Thoracic aorta (tissue), 2 donors: ENCODE results near the gene TRIP13. TPM values are rescaled to one million over a fixed set of nuclear protein-coding genes. Genes with fewer than 3 reads are reported as not detected.

Source experiments
- ATAC-seq: fragments of 150-250 bp; one replicate; pipeline ENCODE4 v1.8.0; 2017; ENCODE audit warnings: low read depth; ENCODE audit not compliant: insufficient number of reproducible peaks, low FRiP score
- DNase-seq: peaks from one replicate; pipeline ENCODE4 v3.0.0-alpha.2; 2020; ENCODE audit warnings: low spot score
- H3K27ac ChIP-seq, 2 donors: fragments of 200-600 bp; sonication (generic); 1 replicate in 1 of 2; 2 replicates in 1 of 2; pipeline ENCODE4 v1.5.1; 2016; ENCODE audit warnings: mild to moderate bottlenecking in 2 of 2, moderate library complexity in 2 of 2
- H3K27me3 ChIP-seq: fragments of 200-600 bp; sonication (generic); replicated peaks from 2 replicates; pipeline ENCODE4 v1.6.0; 2016; ENCODE audit warnings: mild to moderate bottlenecking; ENCODE audit not compliant: insufficient read depth
- H3K36me3 ChIP-seq: fragments of 200-600 bp; sonication (generic); one replicate; pipeline ENCODE4 v1.5.1; 2016
- H3K4me1 ChIP-seq, 2 donors: fragments of 200-600 bp; sonication (generic); 1 replicate in 1 of 2; 2 replicates in 1 of 2; pipeline versions ENCODE4 v1.5.1 to v1.6.0; 2016; ENCODE audit warnings: low read depth in 2 of 2, mild to moderate bottlenecking in 1 of 2; ENCODE audit not compliant: control insufficient read depth in 1 of 2
- H3K4me3 ChIP-seq: fragments of 200-600 bp; sonication (generic); 2 replicates; pipeline ENCODE4 v1.5.1; 2016; ENCODE audit warnings: mild to moderate bottlenecking
- H3K9me3 ChIP-seq: fragments of 200-600 bp; sonication (generic); 2 replicates; pipeline ENCODE4 v1.5.1; 2016
- total RNA-seq, 2 donors: library from RNA; depleted of rRNA; stranded (reverse); fragments of >200 nt; gene quantifications; one replicate each; pipeline versions ENCODE4 v1.1.0 to v1.2.3, GENCODE V29; 2016
- TF ChIP-seq, protein P1 (sequence below): fragments of 200-600 bp; sonication (generic); IDR thresholded peaks from one replicate; pipeline ENCODE4 v1.5.1; 2019; ENCODE audit warnings: antibody characterized with exemption

TRIP13 gene
- total RNA-seq, 2 donors from 2014 or later = 1.6 TPM; not detected in 1

DNA sequence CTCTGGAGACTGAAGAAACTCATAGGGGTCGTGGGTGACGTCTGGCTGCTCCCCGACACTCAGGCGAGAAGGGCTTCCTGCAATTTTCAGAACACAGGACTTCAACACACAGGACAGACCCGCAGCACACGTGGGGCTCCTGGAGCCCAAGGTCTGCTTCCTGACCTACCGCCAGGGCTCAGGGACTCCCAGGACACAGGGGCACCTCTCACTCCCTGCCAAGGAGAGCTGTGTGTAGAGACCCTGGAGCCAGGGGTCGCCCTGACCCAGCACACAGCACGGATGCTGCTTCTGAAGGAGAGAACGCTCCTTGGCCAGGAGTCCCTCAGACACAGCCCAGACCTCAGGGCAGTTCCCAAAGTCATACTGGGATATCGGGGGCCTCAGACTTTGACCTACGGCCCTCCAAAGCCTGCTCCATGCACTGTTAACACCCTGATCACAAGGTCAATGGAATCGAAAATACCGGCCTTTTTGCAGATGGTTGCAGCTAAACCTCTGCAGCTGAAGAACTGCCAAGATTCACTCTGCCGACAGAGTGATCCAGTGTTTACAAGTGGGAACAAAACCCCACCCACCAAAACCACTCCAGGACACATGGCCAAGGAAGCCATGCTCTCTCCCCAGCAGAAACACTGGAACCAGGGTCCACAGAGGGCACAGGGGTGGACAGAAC lies 28.1 kb upstream of the TRIP13 start:
- Histone ChIP-seq H3K36me3 (peaks cover 49% of the 10 kb centered on the region), H3K27me3 (no peaks in the 10 kb centered on the region), H3K9me3 (no peaks in the 10 kb centered on the region), H3K4me3 (no peak overlapping the region), H3K27ac (no peak overlapping the region), H3K4me1 (no peaks in the 10 kb centered on the region)
- DNase-seq = no peak
- TF ChIP-seq, protein P1, sequence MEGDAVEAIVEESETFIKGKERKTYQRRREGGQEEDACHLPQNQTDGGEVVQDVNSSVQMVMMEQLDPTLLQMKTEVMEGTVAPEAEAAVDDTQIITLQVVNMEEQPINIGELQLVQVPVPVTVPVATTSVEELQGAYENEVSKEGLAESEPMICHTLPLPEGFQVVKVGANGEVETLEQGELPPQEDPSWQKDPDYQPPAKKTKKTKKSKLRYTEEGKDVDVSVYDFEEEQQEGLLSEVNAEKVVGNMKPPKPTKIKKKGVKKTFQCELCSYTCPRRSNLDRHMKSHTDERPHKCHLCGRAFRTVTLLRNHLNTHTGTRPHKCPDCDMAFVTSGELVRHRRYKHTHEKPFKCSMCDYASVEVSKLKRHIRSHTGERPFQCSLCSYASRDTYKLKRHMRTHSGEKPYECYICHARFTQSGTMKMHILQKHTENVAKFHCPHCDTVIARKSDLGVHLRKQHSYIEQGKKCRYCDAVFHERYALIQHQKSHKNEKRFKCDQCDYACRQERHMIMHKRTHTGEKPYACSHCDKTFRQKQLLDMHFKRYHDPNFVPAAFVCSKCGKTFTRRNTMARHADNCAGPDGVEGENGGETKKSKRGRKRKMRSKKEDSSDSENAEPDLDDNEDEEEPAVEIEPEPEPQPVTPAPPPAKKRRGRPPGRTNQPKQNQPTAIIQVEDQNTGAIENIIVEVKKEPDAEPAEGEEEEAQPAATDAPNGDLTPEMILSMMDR = no peak
- ATAC-seq = no peak

DNA sequence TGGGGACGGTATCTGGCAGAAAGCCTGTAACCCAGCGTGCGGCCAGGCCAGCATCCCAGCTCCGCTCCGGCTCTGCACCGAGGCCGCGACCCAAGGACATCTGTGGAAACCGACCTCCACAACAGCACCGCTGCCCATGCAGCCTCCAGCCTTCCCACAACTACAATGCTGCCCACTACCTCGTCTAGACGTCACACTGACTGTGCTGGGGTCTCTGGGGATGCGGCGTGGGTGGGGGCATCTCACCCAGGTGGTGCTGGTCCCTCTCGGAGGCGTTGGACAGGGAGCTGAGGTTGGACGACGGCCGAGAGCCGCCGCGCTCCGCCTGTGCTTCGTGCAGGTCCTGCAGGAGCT lies 27.5 kb upstream of the TRIP13 start:
- Histone ChIP-seq H3K27me3 (no peaks in the 10 kb centered on the region), H3K4me1 (no peaks in the 10 kb centered on the region), H3K4me3 (no peak overlapping the region), H3K36me3 (peaks cover 54% of the 10 kb centered on the region), H3K9me3 (no peaks in the 10 kb centered on the region), H3K27ac (no peak overlapping the region)
- no peak for DNase-seq
- no peak for ATAC-seq
- TF ChIP-seq, protein P1 = no peak

DNA sequence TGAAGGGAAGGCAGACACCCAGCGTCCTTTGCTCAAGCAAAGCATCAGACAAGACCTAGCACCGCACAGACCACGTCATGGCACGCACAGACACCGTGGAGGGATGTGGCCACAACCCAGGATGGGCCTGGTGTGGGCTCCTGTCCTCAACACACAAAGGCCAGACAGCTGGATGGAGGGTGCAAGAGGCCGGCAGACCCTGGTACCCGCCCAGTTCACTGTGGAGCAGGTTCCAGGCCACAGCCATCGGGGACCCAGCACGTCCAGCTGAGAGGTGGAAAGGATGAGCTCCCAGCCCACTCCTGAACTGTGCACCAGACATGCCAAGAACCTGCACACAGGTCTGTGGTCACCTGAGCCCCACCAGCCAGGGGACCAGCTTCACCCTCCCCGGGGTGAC lies 26.9 kb upstream of the TRIP13 start:
- H3K27me3 ChIP-seq = no peaks in the 10 kb centered on the region
- TF ChIP-seq, protein P1 = no peak
- ATAC-seq (no peak), DNase-seq (no peak)
- H3K9me3 ChIP-seq = no peaks in the 10 kb centered on the region
- H3K4me3 ChIP-seq = no peak overlapping the region
- H3K4me1 ChIP-seq = no peaks in the 10 kb centered on the region
- no peak overlapping the region for H3K27ac ChIP-seq
- peaks cover 59% of the 10 kb centered on the region for H3K36me3 ChIP-seq

DNA sequence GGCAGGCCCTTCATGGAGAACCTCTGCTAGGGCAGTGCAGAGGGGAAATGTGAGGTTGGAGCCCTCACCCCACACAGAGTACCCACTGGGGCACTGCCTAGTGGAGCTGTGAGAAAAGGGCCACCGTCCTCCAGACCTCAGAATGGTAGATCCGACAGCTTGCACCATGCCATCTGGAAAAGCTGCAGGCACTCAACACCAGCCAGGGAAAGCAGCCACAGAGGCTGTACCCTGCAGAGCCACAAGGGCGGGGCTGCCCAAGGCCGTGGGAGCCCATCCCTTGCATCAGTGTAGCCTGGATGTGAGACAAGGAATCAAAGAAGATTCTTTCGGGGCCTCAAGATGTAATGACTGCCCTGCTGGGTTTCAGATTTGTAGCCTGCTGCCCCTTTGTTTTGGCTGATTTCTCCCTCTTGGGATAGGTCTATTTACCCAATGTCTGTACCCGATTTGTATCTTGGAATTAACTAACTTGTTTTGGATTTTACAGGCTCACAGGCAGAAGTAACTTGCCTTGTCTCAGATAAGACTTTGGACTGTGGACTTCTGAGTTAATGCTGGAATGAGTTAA lies 25.3 kb upstream of the TRIP13 start:
- Histone ChIP-seq H3K36me3 (peaks cover 65% of the 10 kb centered on the region), H3K9me3 (no peaks in the 10 kb centered on the region), H3K4me1 (no peaks in the 10 kb centered on the region), H3K4me3 (no peak overlapping the region), H3K27ac (no peak overlapping the region), H3K27me3 (no peaks in the 10 kb centered on the region)
- TF ChIP-seq, protein P1 = no peak
- ATAC-seq (no peak), DNase-seq (no peak)

DNA sequence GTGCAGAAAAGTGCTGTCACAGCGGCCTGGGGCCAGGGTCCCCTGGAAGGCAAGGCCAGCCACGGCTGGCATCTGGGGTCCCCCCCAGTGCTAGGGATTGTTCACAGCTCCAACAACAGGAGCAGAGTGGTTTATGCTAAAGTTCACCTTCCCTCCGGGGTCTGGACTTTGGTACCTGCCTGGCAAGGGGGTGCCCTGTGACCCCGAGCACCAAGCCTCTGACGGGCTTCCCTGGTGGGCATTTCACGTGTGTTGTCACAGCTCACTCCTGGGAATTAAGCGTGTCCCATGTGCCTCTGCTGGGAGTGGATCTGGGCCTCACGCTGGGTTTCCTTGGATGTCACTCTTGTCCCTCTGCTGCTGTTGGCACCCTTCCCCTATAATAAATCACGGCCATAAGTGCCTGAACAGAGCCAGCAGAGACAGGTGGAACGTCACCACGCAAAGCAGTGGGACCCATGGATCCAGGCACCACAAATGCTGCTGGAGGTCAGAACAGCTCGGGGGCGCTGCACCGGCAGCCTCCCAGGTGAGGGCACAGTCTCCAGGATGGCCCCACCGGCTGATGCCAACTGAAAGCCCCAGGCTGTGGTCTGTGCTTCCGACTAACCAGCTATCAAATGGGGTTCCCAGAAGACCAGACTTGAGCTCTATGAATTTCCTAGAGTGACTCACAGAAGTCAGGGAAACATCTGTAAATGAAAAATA lies 24.1 kb upstream of the TRIP13 start:
- H3K4me3 ChIP-seq = no peak overlapping the region
- no peaks in the 10 kb centered on the region for H3K4me1 ChIP-seq
- H3K27me3 ChIP-seq = no peaks in the 10 kb centered on the region
- H3K27ac ChIP-seq = no peak overlapping the region
- DNase-seq (no peak), ATAC-seq (no peak)
- TF ChIP-seq, protein P1 = no peak
- peaks cover 63% of the 10 kb centered on the region for H3K36me3 ChIP-seq
- no peaks in the 10 kb centered on the region for H3K9me3 ChIP-seq
